Endothelial cell (in vitro differentiated cells): ENCODE measurements around the gene SEMA4A. TPM values are rescaled to one million over a fixed set of nuclear protein-coding genes. Genes with fewer than 3 reads are reported as not detected.
"Not testable (repeated sequence)": the region's sequence is repeated elsewhere in the genome, so short reads cannot be mapped to it uniquely, and the experiment has no call there.

Source experiments
- DNase-seq: peaks from one replicate; pipeline ENCODE4 v3.0.0; 2021; ENCODE audit warnings: low spot score
- H3K27ac Mint-ChIP-seq: one replicate; pipeline ENCODE4 v1.8.0; 2021; ENCODE audit warnings: mixed read lengths, inconsistent platforms; ENCODE audit not compliant: unreplicated experiment
- H3K27me3 Mint-ChIP-seq: one replicate; pipeline ENCODE4 v1.8.0; 2021; ENCODE audit warnings: mild to moderate bottlenecking, moderate library complexity, mixed read lengths, inconsistent platforms; ENCODE audit not compliant: unreplicated experiment
- H3K36me3 Mint-ChIP-seq: one replicate; pipeline ENCODE4 v1.8.0; 2021; ENCODE audit warnings: mild to moderate bottlenecking, low read depth, mixed read lengths, inconsistent platforms; ENCODE audit not compliant: unreplicated experiment
- H3K4me1 Mint-ChIP-seq: one replicate; pipeline ENCODE4 v1.8.0; 2021; ENCODE audit warnings: mild to moderate bottlenecking, mixed read lengths, inconsistent platforms; ENCODE audit not compliant: unreplicated experiment
- H3K4me3 Mint-ChIP-seq: one replicate; pipeline ENCODE4 v1.8.0; 2021; ENCODE audit warnings: mild to moderate bottlenecking, mixed read lengths, inconsistent platforms; ENCODE audit not compliant: unreplicated experiment
- H3K9me3 Mint-ChIP-seq: one replicate; pipeline ENCODE4 v1.8.0; 2021; ENCODE audit warnings: mixed read lengths, inconsistent platforms; ENCODE audit not compliant: unreplicated experiment
- CTCF ChIP-seq: fragments of 200-600 bp; sonication (generic); IDR thresholded peaks from one replicate; pipeline ENCODE4 v1.5.0; 2021; ENCODE audit warnings: antibody characterized with exemption; ENCODE audit not compliant: unreplicated experiment
- total RNA-seq: library from RNA; stranded (reverse); fragmentation: NEBNext Ultra II Directional; extraction: Animal tissue kit (Norgen Biotek cat#: 25700); gene quantifications from one replicate; pipeline ENCODE4 v1.2.1, GENCODE V29; 2021; ENCODE audit not compliant: unreplicated experiment

Gene SEMA4A
- total RNA-seq, 1 donor from 2014 or later: 2.2 TPM

- no peaks in the 10 kb centered on the region for H3K36me3 Mint-ChIP-seq
- peak overlapping the region; percentile 5 for H3K27ac Mint-ChIP-seq
- TF ChIP-seq CTCF: no peak
- peak; percentile 43 for DNase-seq
- peaks cover 14% of the 10 kb centered on the region for H3K4me1 Mint-ChIP-seq
- H3K27me3 Mint-ChIP-seq: peaks cover 18% of the 10 kb centered on the region
- peak overlapping the region; percentile 88 for H3K4me3 Mint-ChIP-seq
- no peaks in the 10 kb centered on the region for H3K9me3 Mint-ChIP-seq
Observed at GRCh38 chr1:156115514-156116374, 37.6 kb upstream of the SEMA4A start.

- not testable (repeated sequence) for H3K36me3 Mint-ChIP-seq, H3K27ac Mint-ChIP-seq, DNase-seq, H3K9me3 Mint-ChIP-seq
- Mint-ChIP-seq H3K27me3 (peaks cover 14% of the 10 kb centered on the region), H3K4me1 (peaks cover 14% of the 10 kb centered on the region), H3K4me3 (peak overlapping the region; percentile 63)
Observed at GRCh38 chr1:156116731-156117130, 36.7 kb upstream of the SEMA4A start.

DNA sequence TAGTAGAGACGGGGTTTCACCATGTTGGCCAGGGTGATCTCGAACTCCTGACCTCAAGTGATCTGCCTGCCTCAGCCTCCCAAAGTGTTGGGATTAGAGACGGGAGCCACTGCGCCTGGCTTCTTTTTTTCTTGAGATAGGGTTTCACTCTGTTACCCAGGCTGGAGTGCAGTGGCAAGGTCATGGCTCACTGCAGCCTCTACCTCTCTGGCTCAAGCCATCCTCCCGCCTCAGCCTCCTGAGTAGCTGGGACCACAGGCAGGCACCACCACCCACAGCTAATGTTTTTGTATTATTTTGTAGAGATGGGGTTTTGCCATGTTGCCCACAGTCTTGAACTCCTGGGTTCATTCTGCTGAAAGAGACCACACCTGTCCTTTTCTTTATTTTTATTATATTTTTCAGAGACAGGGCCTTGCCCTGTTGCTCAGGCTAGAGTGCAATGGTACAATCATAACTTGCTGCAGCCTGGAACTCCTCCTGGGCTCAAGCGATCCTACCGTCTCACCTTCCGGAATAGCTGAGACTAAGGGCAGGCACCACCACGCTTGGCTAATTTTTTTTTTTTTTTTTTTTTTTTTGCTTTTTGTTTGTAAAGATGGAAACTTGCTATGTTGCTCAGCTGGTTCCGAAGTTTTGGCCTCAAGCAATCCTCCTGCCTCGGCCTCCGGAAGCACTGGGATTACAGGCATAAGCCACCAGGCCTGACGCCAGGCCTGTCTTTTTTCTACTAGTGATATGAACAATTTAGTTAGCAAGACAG lies 35.8 kb upstream of the SEMA4A start:
- Mint-ChIP-seq H3K27me3 (peaks cover 14% of the 10 kb centered on the region), H3K4me3 (no peak overlapping the region), H3K4me1 (peaks cover 18% of the 10 kb centered on the region), H3K27ac (no peak overlapping the region), H3K9me3 (no peaks in the 10 kb centered on the region), H3K36me3 (no peaks in the 10 kb centered on the region)
- no peak for DNase-seq
- TF ChIP-seq CTCF: no peak

- Mint-ChIP-seq H3K27ac (peak overlapping the region; percentile 48), H3K27me3 (peaks cover 14% of the 10 kb centered on the region), H3K36me3 (no peaks in the 10 kb centered on the region), H3K4me1 (peaks cover 25% of the 10 kb centered on the region), H3K9me3 (no peaks in the 10 kb centered on the region), H3K4me3 (no peak overlapping the region)
- no peak for DNase-seq
- no peak for TF ChIP-seq CTCF
Observed at GRCh38 chr1:156118177-156118868, 35.1 kb upstream of the SEMA4A start.

DNA sequence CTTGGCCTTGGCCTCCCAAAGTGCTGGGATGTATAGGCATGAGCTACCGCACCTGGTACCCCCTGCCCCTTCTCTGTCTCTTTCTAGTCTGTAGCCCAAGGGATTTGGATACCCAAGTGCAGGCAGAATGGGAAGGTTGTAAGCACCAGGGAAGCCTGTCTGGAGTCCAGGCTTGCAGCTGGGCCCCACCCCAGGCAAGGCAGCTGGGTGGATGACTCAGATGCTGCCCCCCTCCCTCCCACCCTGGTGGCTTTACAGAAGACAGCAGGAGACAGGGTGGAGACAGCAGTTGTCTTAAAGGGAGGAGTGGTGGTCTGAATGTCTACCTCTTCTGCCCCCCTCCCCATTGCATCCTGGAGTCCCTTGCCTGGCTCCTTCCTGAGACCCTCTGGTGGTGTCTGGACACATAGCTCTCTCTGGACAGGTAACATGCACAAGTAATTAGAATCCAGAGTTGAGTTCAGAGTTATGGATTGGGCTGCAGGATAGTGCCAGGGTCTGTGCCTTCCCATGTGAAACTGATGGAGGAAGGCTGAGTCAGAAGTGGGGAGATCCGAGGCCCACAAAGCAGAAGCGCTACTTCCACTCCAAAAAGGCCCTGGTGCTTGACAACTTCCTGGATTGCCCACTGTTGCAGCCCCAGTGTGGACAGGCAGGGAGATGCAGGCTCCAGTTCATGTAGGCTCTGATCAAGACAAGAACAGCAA lies 33.7 kb upstream of the SEMA4A start:
- Mint-ChIP-seq H3K9me3 (no peaks in the 10 kb centered on the region), H3K4me3 (no peak overlapping the region)

More for the DNA sequence above, 33.7 kb upstream of the SEMA4A start:
- H3K27me3 Mint-ChIP-seq: peaks cover 11% of the 10 kb centered on the region
- no peak overlapping the region for H3K27ac Mint-ChIP-seq
- no peak for DNase-seq
- H3K36me3 Mint-ChIP-seq: no peaks in the 10 kb centered on the region
- H3K4me1 Mint-ChIP-seq: peaks cover 27% of the 10 kb centered on the region
- no peak for TF ChIP-seq CTCF
